Measurements from ENCODE around the gene TMEM250.

Gene TMEM250

GRCh38 chr9:136131629-136132511 lies 13.2 kb upstream of the TMEM250 start:
- no peak for DNase-seq (ENCODE audit: low read depth)

- no peak for DNase-seq (ENCODE audit: low read depth)
Measured at GRCh38 chr9:136129176-136129575, 10.5 kb upstream of the TMEM250 start.

- DNase-seq (ENCODE audit: low read depth): no peak
Measured at GRCh38 chr9:136128436-136128835, 9.8 kb upstream of the TMEM250 start.

DNA sequence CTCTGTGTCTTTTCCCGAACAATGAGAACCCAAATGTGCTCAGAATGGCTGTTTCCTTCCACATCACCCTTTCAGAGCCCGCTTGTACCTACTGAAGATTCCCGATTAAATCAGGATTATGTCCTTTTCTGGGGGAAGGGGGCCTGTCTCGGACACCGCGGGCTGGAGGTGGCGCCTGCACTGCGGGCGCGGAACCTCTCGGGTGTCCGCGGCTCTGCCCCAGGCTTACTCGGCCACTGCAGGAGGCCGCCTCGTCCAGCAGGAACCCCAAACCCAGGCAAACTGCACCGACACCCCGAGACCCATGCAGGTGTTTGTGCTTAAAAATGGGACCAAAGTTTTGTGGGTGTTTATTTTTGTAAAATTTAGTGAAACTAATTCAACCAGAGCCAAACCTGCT lies 8.6 kb upstream of the TMEM250 start:
- DNase-seq (ENCODE audit: low read depth): no peak

DNA sequence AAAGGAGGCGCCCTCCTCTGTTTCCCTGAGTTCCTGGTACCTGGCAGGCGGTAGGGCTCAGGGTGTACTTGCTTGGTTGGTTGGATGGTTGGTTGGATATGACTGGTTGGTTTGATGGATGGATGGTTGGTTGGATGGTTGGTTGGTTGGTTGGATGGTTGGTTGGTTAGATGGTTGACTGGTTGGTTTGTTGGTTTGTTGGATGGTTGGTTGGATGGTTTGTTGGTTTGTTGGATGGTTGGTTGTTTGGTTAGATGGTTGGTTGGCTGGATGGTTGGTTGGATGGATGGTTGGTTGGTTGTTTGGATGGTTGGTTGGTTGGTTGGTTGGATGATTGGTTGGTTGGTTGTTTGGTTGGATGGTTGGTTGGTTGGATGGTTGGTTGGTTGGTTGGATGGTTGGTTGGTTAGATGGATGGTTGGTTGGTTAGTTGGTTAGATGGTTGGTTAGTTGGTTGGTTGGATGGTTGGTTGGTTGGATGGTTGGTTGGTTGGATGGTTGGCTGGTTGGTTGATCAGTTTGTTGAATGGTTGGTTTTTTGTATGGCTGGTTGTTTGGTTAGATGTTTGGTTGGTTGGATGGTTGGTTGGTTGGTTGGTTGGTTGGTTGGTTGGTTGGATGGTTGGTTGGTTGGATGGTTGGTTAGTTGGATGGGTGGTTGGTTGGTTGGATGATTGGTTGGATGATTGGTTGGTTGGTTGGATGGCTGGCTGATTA lies 6.5 kb upstream of the TMEM250 start:
- DNase-seq (ENCODE audit: low read depth): no peak

DNA sequence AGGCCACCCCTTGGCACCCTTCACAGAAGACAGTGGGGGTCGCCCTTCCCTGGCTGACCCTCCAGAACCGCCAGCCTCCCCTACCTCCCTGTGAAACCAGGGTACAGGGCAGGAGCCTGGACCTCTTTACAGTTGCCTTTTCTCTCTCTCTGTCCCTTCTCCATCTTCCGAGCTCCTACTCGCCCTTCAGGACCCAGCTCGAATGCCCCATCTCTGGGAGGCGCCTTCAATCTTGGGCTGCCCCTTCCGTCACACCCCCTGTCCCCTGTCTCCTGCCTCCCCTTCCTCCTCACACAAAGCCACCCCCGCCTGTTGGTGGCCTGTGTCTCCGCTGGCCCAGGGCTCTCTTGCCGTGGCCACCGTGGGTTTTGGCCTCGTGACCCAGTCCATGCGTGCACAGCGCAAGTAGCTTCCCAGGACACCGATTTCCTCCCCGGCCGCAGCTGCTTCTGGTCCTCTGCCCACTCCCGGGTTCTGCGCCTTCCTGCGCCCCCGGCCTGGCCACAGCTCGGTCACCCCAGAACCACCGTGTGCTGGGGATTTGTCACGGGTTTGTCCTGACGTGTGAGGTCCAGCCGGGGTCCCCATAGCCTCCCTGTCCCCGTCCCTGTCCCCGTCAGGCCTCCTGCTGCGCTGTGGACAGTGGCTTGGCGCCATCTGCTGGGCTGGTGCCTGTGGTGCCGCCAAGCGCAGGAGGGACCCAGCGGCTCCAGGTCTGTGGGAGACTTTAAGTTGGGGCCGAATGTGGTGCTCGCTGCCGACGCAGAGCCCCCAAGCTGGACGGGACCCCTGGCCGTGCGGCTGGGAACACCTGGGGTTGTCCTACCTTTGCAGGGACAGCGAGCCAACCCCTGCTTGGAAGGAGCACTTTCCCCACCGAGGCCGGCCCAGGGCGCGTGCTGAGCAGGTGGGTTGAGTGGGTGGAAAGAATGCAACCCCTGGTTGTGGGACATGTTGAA lies 4.0 kb upstream of the TMEM250 start:
- no peak for DNase-seq (ENCODE audit: low read depth)

GRCh38 chr9:136121801-136122200 lies 3.1 kb upstream of the TMEM250 start:
- DNase-seq (ENCODE audit: low read depth): no peak

GRCh38 chr9:136120438-136120844 lies 1.8 kb upstream of the TMEM250 start:
- DNase-seq (ENCODE audit: low read depth): no peak

GRCh38 chr9:136119883-136120393 lies 1.3 kb upstream of the TMEM250 start:
- no peak for DNase-seq (ENCODE audit: low read depth)

- no peak for DNase-seq (ENCODE audit: low read depth)
Measured at GRCh38 chr9:136119061-136119882, 597 bp upstream of the TMEM250 start.

DNA sequence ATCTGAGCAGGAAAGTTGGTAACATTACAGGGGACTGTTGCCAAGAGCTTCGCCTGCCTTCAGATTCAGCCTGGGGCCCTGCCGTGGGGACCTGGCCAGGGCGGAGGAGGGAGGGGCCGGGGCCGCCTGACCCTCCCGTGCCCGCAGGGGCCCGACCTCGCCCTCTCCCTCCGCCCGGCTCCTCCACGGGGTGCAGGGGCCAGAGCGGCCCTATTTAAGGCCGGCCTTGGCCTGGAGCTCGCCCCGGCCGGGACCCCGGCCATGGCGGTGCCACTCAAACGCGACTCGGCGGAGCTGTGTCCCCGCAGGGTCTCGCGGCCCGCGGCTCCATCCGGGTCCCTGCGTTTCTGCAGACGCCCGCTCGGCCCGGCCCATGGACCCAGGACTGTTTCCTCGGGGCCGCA lies 757 bp downstream of the TMEM250 start:
- DNase-seq (ENCODE audit: low read depth): no peak

GRCh38 chr9:136117291-136117915 lies 1.3 kb downstream of the TMEM250 start:
- no peak for DNase-seq (ENCODE audit: low read depth)

GRCh38 chr9:136116360-136117098 lies 2.1 kb downstream of the TMEM250 start:
- DNase-seq (ENCODE audit: low read depth): no peak

GRCh38 chr9:136115641-136116359 lies 2.9 kb downstream of the TMEM250 start:
- no peak for DNase-seq (ENCODE audit: low read depth)

- no peak for DNase-seq (ENCODE audit: low read depth)
Measured at GRCh38 chr9:136115206-136115605, 3.5 kb downstream of the TMEM250 start.

- no peak for DNase-seq (ENCODE audit: low read depth)
Measured at GRCh38 chr9:136114610-136115009, 4.1 kb downstream of the TMEM250 start.

DNA sequence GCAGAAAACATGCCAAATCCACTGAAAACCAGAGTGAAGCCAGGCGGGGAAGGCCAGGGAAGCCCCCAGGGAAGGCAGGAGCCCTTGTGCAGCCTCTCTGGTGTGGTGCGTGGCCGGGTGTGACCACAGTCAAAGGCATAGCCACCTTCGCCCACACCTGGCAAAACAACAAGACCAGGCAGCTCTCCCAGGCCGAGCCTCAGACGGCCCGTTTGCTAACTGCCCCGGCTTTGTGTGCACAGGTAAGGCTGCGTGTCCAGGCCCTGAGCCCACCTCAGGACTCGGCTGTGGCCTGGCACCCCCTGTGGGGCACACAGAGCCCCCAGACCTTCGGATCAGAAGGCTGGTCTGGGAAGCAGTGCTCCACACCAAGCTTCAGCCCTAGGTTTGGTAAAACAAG lies 6.1 kb downstream of the TMEM250 start:
- no peak for DNase-seq (ENCODE audit: low read depth)

- DNase-seq (ENCODE audit: low read depth): no peak
Measured at GRCh38 chr9:136111910-136112309, 6.8 kb downstream of the TMEM250 start.

DNA sequence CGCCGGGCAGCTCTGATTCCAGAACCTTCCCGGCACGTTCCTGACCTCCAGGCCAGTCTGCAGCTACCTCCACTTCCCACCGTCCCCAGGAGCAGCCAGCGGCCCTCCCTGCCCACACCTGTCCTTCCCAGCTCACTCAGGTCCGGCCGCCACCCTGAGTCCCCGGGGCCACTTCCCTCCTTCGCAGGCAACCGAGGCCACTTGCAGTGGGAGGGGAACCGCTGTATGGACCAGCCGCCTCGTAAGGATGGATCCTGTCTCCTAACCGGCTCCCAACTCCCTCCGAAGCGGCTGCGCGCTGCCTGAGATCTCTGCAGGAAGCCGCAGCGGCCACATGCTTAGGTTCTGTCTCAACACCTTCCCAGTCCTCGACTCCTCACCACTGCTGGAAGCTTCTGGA lies 7.5 kb downstream of the TMEM250 start:
- no peak for DNase-seq (ENCODE audit: low read depth)
